Gastroesophageal sphincter (tissue), 4 donors: Measurements from ENCODE around the gene FOXRED2. TPM values are rescaled to one million over a fixed set of nuclear protein-coding genes. Genes with fewer than 3 reads are reported as not detected.

ENCODE experiments used
- ATAC-seq: fragments of 150-250 bp; one replicate; pipeline ENCODE4 v1.9.1; 2016; ENCODE audit warnings: mild to moderate bottlenecking, moderate library complexity
- H3K27ac ChIP-seq, 4 donors: fragments of 200-600 bp; sonication (generic) in 3 of 4; 1 replicate in 3 of 4; 2 replicates in 1 of 4; pipeline ENCODE4 v1.5.1; 2016 to 2019
- H3K27me3 ChIP-seq: fragments of 200-600 bp; sonication (generic); one replicate; pipeline ENCODE4 v1.5.1; 2019
- H3K36me3 ChIP-seq, 2 donors: fragments of 200-600 bp; sonication (generic); one replicate each; pipeline ENCODE4 v1.5.1; 2019; ENCODE audit warnings: control low read depth in 1 of 2
- H3K4me1 ChIP-seq, 3 donors: fragments of 200-600 bp; sonication (generic); 1 replicate in 2 of 3; 2 replicates in 1 of 3; pipeline ENCODE4 v1.5.1; 2016 to 2019; ENCODE audit warnings: control low read depth in 2 of 3
- H3K4me3 ChIP-seq, 2 donors: fragments of 200-600 bp; sonication (generic); one replicate each; pipeline ENCODE4 v1.5.1; 2019; ENCODE audit warnings: mild to moderate bottlenecking in 1 of 2, moderate library complexity in 1 of 2
- H3K9me3 ChIP-seq, 3 donors: fragments of 200-600 bp; sonication (generic); one replicate each; pipeline ENCODE4 v1.5.1; 2017 to 2019; ENCODE audit warnings: control low read depth in 2 of 3
- EP300 ChIP-seq: sonication (generic); formaldehyde crosslinking; IDR thresholded peaks from one replicate; pipeline ENCODE4 v1.6.1; 2017; ENCODE audit warnings: antibody characterized with exemption, mild to moderate bottlenecking
- POLR2A ChIP-seq, 2 donors: fragments of 450-650 bp; IDR thresholded peaks; one replicate each; pipeline ENCODE4 v1.6.1; 2017; ENCODE audit warnings: antibody characterized with exemption in 2 of 2, mild to moderate bottlenecking in 2 of 2, moderate library complexity in 1 of 2
- POLR2AphosphoS5 ChIP-seq: sonication (generic); formaldehyde crosslinking; IDR thresholded peaks from one replicate; pipeline ENCODE4 v1.6.1; 2017; ENCODE audit warnings: antibody characterized with exemption
- WGBS, 2 donors: methylation state at CpG; one replicate each; pipeline ENCODE4 v1.1.5; 2018; ENCODE audit warnings: low coverage in 1 of 2; 5-methylcytosine and 5-hydroxymethylcytosine counted together
- total RNA-seq, 4 donors: library from RNA; depleted of rRNA; stranded (reverse); fragments of >200 nt; gene quantifications; one replicate each; pipeline ENCODE4 v1.1.0, GENCODE V29; 2016
- TF ChIP-seq, protein P1 (sequence below), 4 experiments: fragments of 200-600 bp in 2 of 4; fragments of 450-650 bp in 2 of 4; sonication (generic) in 1 of 4; IDR thresholded peaks; one replicate each; pipeline ENCODE4 v1.5.1; 2017 to 2019; ENCODE audit warnings: antibody characterized with exemption in 4 of 4, mild to moderate bottlenecking in 2 of 4, moderate library complexity in 2 of 4

The FOXRED2 gene
- total RNA-seq, 4 donors from 2014 or later, result 3.1 to 7.3 (median 4.6) TPM

- Histone ChIP-seq H3K27me3 (no peaks in the 10 kb centered on the region), H3K36me3 (peaks cover 0 to 51% of the 10 kb centered on the region in 2 donors), H3K9me3 (no peaks in the 10 kb centered on the region), H3K27ac (peak overlapping the region; percentile 87 to 95 (median 92)), H3K4me1 (peaks cover 0 to 94% (median 42%) of the 10 kb centered on the region in 3 donors), H3K4me3 (peak overlapping the region in 1 of 2 donors; percentile 39)
- 18 to 35% methylated on average over 6 to 7 of the region's 14 CpGs for WGBS, 2 donors
- peak; percentile 69 for ATAC-seq
- TF ChIP-seq EP300, result no peak
- peak; percentile 60 for TF ChIP-seq POLR2AphosphoS5
- TF ChIP-seq, protein P1, sequence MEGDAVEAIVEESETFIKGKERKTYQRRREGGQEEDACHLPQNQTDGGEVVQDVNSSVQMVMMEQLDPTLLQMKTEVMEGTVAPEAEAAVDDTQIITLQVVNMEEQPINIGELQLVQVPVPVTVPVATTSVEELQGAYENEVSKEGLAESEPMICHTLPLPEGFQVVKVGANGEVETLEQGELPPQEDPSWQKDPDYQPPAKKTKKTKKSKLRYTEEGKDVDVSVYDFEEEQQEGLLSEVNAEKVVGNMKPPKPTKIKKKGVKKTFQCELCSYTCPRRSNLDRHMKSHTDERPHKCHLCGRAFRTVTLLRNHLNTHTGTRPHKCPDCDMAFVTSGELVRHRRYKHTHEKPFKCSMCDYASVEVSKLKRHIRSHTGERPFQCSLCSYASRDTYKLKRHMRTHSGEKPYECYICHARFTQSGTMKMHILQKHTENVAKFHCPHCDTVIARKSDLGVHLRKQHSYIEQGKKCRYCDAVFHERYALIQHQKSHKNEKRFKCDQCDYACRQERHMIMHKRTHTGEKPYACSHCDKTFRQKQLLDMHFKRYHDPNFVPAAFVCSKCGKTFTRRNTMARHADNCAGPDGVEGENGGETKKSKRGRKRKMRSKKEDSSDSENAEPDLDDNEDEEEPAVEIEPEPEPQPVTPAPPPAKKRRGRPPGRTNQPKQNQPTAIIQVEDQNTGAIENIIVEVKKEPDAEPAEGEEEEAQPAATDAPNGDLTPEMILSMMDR (IDR thresholded peaks at IDR 0.05), result peak in 3 of 4 experiments; percentile 94 to 99 (median 97)
- TF ChIP-seq POLR2A (IDR thresholded peaks at IDR 0.05), result no peak
Measured at GRCh38 chr22:36470162-36470993, 36.5 kb downstream of the FOXRED2 start.

DNA sequence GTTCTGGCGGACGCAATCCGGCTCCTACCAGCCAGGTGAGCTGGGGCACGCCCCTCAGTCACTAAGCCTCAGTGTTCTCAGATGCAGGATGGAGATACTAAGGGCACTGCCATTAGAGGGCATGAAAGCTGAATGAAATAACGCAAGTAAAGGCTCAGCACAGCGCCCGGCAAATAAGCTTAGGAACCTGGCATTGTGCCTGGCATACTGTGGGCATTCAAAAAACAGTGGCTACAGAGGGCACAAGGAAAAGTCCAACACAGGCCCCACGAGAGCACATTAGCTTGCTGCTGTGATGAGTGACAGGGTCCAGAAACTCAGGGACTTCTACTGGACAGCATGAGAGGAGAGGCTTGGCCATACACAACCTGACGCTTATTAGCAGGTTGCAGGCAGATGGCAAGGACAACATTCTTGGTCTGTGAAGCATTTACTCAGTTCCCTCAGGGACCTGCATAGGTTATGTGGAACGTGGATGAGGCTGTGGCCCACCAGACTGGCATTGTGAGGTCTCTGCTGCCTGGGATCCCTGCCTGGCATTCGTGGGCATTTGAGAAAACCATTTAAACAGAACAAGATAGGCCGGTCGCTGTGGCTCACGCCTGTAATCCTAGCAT, 37.6 kb downstream of the FOXRED2 start:
- peaks cover 0 to 95% (median 51%) of the 10 kb centered on the region in 3 donors for H3K4me1 ChIP-seq
- ATAC-seq, result no peak

DNA sequence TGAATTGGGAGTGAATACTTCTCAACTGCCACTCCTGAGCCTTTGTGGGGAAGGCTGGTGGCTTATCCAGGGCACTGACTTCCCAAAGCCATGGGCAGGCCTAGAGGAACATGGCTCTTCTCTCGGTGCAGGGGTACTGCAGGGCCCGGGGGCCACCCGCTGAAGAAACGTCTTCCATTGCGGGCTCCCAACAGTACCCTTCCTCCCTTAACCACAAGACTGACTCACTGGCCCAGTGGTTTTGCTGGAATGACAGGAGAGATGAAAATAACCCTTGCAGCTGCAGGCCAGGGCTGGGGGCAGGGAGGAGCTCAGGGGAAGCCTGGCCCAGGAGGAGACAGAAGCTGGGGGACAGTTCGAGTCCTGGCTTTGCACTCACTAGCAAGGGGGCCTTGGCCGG, 38.9 kb downstream of the FOXRED2 start:
- Histone ChIP-seq H3K4me1 (peaks cover 0 to 85% (median 48%) of the 10 kb centered on the region in 3 donors), H3K27ac (peak overlapping the region; percentile 87 to 95 (median 92)), H3K9me3 (no peaks in the 10 kb centered on the region), H3K27me3 (no peaks in the 10 kb centered on the region), H3K36me3 (peaks cover 0 to 27% of the 10 kb centered on the region in 2 donors), H3K4me3 (no peak overlapping the region)
- TF ChIP-seq, protein P1 (IDR thresholded peaks at IDR 0.05), result no peak
- TF ChIP-seq EP300 (no peak), POLR2AphosphoS5 (no peak), POLR2A (IDR thresholded peaks at IDR 0.05) (no peak)
- WGBS, 2 donors, result 50% methylated on average over 2 of the region's 7 CpGs; no CpG with 5 or more reads in 1 of the 2 donors
- no peak for ATAC-seq

More for the DNA sequence above, 37.6 kb downstream of the FOXRED2 start:
- Histone ChIP-seq H3K4me3 (no peak overlapping the region), H3K36me3 (peaks cover 0 to 39% of the 10 kb centered on the region in 2 donors), H3K9me3 (no peaks in the 10 kb centered on the region), H3K27ac (peak overlapping the region; percentile 87 to 95 (median 92)), H3K27me3 (no peaks in the 10 kb centered on the region)
- peak; percentile 52 for TF ChIP-seq POLR2AphosphoS5
- TF ChIP-seq POLR2A (IDR thresholded peaks at IDR 0.05), result no peak
- WGBS, 2 donors, result 46 to 52% methylated on average over 9 to 14 of the region's 14 CpGs

DNA sequence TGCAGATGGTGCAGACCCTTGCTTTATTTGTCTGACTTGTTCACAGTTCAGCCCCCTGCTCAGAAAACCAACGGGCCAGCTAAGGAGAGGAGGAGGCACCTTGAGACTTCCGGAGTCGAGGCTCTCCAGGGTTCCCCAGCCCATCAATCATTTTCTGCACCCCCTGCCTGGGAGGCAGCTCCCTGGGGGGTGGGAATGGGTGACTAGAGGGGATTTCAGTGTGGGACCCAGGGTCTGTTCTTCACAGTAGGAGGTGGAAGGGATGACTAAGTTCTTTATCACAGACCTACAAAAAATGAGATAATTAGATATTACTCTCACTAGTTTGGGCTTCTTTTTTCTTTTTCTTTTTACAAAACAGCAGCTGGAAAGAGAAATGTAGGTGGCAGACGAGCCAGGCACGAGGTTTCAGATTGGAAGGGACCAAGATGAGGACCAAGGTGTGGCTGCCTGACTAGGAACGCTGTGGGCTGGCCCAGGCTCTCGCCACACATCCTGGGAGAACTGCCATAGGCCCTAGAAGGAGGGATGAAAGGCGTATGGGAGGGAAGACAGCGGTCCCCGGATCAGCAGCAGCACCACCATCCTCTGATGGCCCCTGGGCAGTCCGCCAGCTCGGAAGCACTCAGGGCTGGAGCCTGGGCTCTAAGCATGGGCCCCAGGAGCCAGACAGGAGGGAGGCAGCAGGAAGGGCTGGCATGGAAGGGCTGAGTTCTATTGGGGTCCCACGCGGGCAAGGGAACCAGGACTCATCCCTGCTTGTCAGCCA, 39.6 kb downstream of the FOXRED2 start:
- H3K27ac ChIP-seq, result peak overlapping the region; percentile 87 to 95 (median 92)
- H3K9me3 ChIP-seq, result no peaks in the 10 kb centered on the region
- TF ChIP-seq POLR2AphosphoS5 (peak; percentile 3), POLR2A (IDR thresholded peaks at IDR 0.05) (no peak)
- TF ChIP-seq, protein P1 (IDR thresholded peaks at IDR 0.05), result no peak
- 22 to 52% methylated on average over 6 to 7 of the region's 14 CpGs for WGBS, 2 donors
- H3K27me3 ChIP-seq, result no peaks in the 10 kb centered on the region
- ATAC-seq, result no peak
- no peak overlapping the region for H3K4me3 ChIP-seq
- H3K4me1 ChIP-seq, result peaks cover 0 to 83% (median 50%) of the 10 kb centered on the region in 3 donors
- H3K36me3 ChIP-seq, result peaks cover 0 to 20% of the 10 kb centered on the region in 2 donors

GRCh38 chr22:36466258-36466657, 40.6 kb downstream of the FOXRED2 start:
- no peaks in the 10 kb centered on the region for H3K27me3 ChIP-seq
- H3K27ac ChIP-seq, result peak overlapping the region; percentile 87 to 95 (median 92)
- no peak for TF ChIP-seq EP300
- no peak for TF ChIP-seq POLR2A (IDR thresholded peaks at IDR 0.05)
- no peak for TF ChIP-seq POLR2AphosphoS5
- TF ChIP-seq, protein P1 (IDR thresholded peaks at IDR 0.05), result no peak
- peaks cover 0 to 88% (median 57%) of the 10 kb centered on the region in 3 donors for H3K4me1 ChIP-seq
- no peak overlapping the region for H3K4me3 ChIP-seq
- ATAC-seq, result no peak
- peaks cover 0 to 18% of the 10 kb centered on the region in 2 donors for H3K36me3 ChIP-seq
- no peaks in the 10 kb centered on the region for H3K9me3 ChIP-seq
- whole genome bisulfite sequencing, 2 donors, result no CpG with 5 or more reads among the region's 7 CpGs
